ENCODE results near the gene RNF5. TPM values are rescaled to one million over a fixed set of nuclear protein-coding genes. Genes with fewer than 3 reads are reported as not detected.
A peak's percentile ranks its signal among the peaks of the same experiment; 100 is the strongest.
"Not testable (repeated sequence)": the region's sequence is repeated elsewhere in the genome, so short reads cannot be mapped to it uniquely, and the experiment has no call there.

Gene RNF5
- total RNA-seq, 4 donors from 2014 or later, result 54.6 to 98.3 (median 78.1) TPM

DNA sequence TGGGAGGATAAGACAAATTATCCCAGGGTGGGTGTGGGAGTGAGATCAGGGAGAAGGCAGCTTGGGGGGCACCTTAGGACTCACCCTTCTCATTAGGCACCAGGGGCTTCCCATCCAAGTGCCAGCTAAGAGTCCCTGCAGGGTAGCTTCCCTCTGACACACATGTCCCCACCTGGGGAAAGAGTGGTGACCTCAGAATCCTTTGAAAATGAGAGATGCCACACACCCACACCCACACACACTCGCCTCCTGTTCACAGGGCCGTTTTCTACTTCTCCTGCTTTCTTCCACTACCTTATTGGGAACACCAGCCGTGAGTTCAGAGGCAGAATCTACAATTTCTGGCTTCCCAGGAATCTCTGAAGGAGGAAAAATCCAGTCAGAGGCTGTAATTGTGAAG lies 4.8 kb downstream of the RNF5 start:
- ATAC-seq (no peak), DNase-seq (no peak)
- Histone ChIP-seq H3K9me3 (no peaks in the 10 kb centered on the region), H3K36me3 (peaks cover 0 to 24% of the 10 kb centered on the region in 2 donors), H3K27ac (peak overlapping the region; percentile 62 to 99 (median 83)), H3K4me3 (no peak overlapping the region), H3K27me3 (no peaks in the 10 kb centered on the region), H3K4me1 (peaks cover 31 to 51% of the 10 kb centered on the region in 2 donors)
- in situ Hi-C loops (cut with MboI; ENCODE audit: low sequenced_read_pairs in 4 of 4), result loop anchor here in 3 of 4 donors (25.0 kb wide), 6 partner anchors 221 to 1571 kb away; partner anchors contain the start of genes BRD2 (in 3 of the 3), HLA-DMA (in 3 of the 3), APOM (in 2 of the 3) and BAG6 (in 2 of the 3)
- TF ChIP-seq POLR2A (IDR thresholded peaks at IDR 0.05), result no peak
- TF ChIP-seq, protein P1, sequence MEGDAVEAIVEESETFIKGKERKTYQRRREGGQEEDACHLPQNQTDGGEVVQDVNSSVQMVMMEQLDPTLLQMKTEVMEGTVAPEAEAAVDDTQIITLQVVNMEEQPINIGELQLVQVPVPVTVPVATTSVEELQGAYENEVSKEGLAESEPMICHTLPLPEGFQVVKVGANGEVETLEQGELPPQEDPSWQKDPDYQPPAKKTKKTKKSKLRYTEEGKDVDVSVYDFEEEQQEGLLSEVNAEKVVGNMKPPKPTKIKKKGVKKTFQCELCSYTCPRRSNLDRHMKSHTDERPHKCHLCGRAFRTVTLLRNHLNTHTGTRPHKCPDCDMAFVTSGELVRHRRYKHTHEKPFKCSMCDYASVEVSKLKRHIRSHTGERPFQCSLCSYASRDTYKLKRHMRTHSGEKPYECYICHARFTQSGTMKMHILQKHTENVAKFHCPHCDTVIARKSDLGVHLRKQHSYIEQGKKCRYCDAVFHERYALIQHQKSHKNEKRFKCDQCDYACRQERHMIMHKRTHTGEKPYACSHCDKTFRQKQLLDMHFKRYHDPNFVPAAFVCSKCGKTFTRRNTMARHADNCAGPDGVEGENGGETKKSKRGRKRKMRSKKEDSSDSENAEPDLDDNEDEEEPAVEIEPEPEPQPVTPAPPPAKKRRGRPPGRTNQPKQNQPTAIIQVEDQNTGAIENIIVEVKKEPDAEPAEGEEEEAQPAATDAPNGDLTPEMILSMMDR (IDR thresholded peaks at IDR 0.05 in 4 of 5, conservative IDR thresholded peaks at IDR 0.05 in 1 of 5), result no peak
- intact Hi-C loops (cut with DNase I; ENCODE audit: low total_unique reads), result no loop called here

DNA sequence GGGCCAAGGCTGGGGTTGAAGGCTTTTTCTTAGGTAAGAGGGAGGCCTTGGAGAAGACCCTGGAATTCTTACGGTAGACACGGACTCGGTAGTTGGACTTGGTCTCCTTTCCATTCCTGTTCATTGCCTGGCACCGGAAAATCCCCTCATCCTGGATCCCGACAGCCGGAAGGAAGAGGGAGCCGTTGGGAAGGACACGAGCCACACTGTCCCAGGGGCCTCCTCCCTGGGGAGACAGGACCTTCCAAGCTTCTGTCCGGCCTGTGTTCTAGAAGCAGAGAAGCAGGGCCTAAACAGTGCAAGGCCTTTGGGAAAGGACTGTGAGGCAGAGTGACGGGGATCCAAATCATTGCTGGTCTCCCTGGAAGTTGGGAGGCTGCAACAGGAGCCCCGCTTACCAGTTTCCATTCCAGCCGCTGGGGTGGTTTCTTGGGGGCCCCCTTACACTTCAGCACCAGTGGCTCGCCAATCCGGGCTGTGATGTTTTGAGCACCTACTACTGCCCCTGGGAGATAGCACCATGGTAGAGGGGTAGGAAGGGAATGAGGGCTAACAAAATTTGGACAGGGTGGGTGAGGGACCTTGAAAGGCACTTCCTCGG lies 5.4 kb downstream of the RNF5 start:
- in situ Hi-C loops (cut with MboI; ENCODE audit: low sequenced_read_pairs in 4 of 4), result loop anchor here in 3 of 4 donors (25.0 kb wide), 6 partner anchors 221 to 1571 kb away; partner anchors contain the start of genes BRD2 (in 3 of the 3), HLA-DMA (in 3 of the 3), APOM (in 2 of the 3) and BAG6 (in 2 of the 3)
- intact Hi-C loops (cut with DNase I; ENCODE audit: low total_unique reads), result no loop called here
- H3K9me3 ChIP-seq, result no peaks in the 10 kb centered on the region
- peak overlapping the region; percentile 62 to 99 (median 83) for H3K27ac ChIP-seq
- H3K4me3 ChIP-seq, result no peak overlapping the region
- DNase-seq, result no peak
- H3K4me1 ChIP-seq, result peaks cover 35 to 55% of the 10 kb centered on the region in 2 donors
- peaks cover 0 to 24% of the 10 kb centered on the region in 2 donors for H3K36me3 ChIP-seq
- H3K27me3 ChIP-seq, result no peaks in the 10 kb centered on the region
- TF ChIP-seq, protein P1 (IDR thresholded peaks at IDR 0.05 in 4 of 5, conservative IDR thresholded peaks at IDR 0.05 in 1 of 5), result no peak
- no peak for TF ChIP-seq POLR2A (IDR thresholded peaks at IDR 0.05)
- no peak for ATAC-seq

DNA sequence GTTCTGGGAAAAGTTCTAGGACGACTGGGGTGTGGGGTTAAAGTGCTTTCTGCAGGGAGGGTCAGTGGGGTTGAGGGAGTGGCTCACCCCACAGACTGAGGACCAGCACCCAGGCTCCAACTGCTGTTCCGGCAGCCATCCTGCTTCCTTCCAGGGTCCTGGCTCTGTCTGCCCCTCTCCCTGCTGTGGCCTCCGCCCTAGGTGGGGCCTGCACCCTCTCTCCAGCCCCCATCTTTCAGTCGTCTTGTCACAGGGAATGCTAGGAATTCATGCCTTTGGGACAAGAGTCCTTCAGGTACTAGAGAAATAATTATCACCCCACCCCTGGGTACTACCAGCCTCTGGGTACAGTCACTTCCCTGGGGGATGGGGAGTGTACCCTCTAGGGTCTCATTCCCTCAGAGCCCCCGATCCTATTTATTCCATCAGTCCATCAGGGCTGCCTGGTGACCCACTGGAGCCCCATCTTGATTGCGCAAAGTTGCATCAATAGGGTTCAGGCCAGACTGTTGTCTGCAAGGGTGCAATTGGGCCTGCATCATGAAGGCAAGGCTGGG lies 6.0 kb downstream of the RNF5 start, which contains the start of gene AGER:
AGER (minus strand) TSS at position 170 of the 557 bp plus-strand sequence; CDS start at position 139, 31 bp downstream.
- H3K4me3 ChIP-seq, result no peak within 1 kb of the TSS
- H3K36me3 ChIP-seq, result peaks cover 0 to 24% of the 10 kb centered on the region in 2 donors
- peak within 1 kb of the TSS; percentile 82 to 99 (median 92) for H3K27ac ChIP-seq
- no peak for ATAC-seq
- no peaks in the 10 kb centered on the region for H3K9me3 ChIP-seq
- DNase-seq, result no peak
- H3K4me1 ChIP-seq, result peaks cover 35 to 55% of the 10 kb centered on the region in 2 donors
- intact Hi-C loops (cut with DNase I; ENCODE audit: low total_unique reads) (no loop called here), in situ Hi-C loops (cut with MboI; ENCODE audit: low sequenced_read_pairs in 4 of 4) (loop anchor here in 3 of 4 donors (25.0 kb wide), 6 partner anchors 222 to 1572 kb away; partner anchors contain the start of genes BRD2 (in 3 of the 3), HLA-DMA (in 3 of the 3), APOM (in 2 of the 3) and BAG6 (in 2 of the 3))
- TF ChIP-seq POLR2A (IDR thresholded peaks at IDR 0.05), result no peak
- no peaks in the 10 kb centered on the region for H3K27me3 ChIP-seq

DNA sequence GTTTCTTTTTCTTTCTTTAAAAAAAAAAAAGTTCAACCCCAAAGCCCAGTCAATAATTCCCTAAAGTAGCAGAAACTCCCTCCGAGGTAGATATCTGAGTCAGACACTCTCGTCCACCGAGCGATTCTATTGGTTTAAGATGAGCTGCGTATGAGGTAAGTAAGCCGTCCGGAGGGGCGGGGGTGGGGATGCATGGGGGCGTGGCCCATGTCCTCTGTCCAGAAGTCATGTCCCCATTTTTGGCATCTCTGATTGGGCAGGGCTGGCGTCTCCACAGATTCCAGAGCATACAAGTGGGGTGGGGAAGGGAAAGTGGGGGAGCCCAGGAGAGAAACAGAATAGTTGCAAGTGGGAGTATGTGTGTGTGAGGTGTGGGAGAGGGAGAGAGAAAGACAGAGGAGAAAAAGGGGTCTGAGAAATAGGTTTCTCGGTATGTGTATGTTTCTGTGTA lies 7.5 kb downstream of the RNF5 start:
- Histone ChIP-seq H3K4me3 (peak overlapping the region in 1 of 4 donors; percentile 4), H3K4me1 (peaks cover 33 to 47% of the 10 kb centered on the region in 2 donors), H3K27ac (peak overlapping the region; percentile 82 to 99 (median 92)), H3K36me3 (peaks cover 0 to 13% of the 10 kb centered on the region in 2 donors)
- H3K9me3 ChIP-seq; H3K27me3 ChIP-seq; intact Hi-C loops (cut with DNase I; ENCODE audit: low total_unique reads): not testable (repeated sequence)
- in situ Hi-C loops (cut with MboI; ENCODE audit: low sequenced_read_pairs in 4 of 4), result loop anchor here in 3 of 4 donors (25.0 kb wide), 6 partner anchors 223 to 1573 kb away; partner anchors contain the start of genes BRD2 (in 3 of the 3), HLA-DMA (in 3 of the 3), APOM (in 2 of the 3) and BAG6 (in 2 of the 3)
- ATAC-seq (peak; percentile 85 to 86), DNase-seq (peak; percentile 84 to 93)

DNA sequence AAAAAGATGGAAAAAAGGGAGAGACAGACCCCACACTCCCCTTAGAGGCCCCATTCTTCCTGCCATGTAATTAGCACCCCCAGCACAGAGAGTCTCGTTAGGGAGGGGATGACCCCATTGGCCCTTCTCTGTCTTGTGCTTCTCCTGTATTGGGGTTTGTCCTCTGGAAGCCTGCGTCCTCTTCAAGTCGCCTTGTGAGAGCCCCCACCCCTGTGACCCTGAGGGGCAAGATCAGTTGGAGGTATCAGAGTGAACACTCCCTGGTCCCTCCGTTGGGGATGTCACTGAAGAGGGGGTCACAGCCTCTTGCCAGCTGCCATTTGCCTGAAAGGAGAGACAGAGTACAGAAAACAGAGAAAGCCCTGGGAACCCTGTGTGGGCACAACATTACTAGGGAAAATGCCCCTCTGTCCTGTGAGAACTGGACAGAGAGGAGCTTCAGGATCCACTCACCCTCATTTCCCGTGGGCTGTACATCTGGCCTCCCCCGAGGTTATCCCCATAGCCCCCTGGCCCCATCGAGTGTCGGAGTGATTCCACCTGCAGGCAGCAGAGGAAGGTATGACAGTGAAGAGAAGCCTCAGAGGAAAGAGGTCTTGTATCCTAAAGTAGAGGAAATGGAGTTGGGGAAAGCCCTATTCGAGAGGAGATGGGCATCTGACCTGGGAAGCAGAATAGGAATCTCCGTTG lies 8.1 kb downstream of the RNF5 start:
- H3K4me1 ChIP-seq, result peaks cover 39 to 51% of the 10 kb centered on the region in 2 donors
- in situ Hi-C loops (cut with MboI; ENCODE audit: low sequenced_read_pairs in 4 of 4), result loop anchor here in 3 of 4 donors (25.0 kb wide), 6 partner anchors 224 to 1574 kb away; partner anchors contain the start of genes BRD2 (in 3 of the 3), HLA-DMA (in 3 of the 3), APOM (in 2 of the 3) and BAG6 (in 2 of the 3)

More for the DNA sequence above, 8.1 kb downstream of the RNF5 start:
- peak overlapping the region; percentile 82 to 99 (median 92) for H3K27ac ChIP-seq
- H3K36me3 ChIP-seq; H3K27me3 ChIP-seq; H3K9me3 ChIP-seq; H3K4me3 ChIP-seq; intact Hi-C loops (cut with DNase I; ENCODE audit: low total_unique reads); ATAC-seq; DNase-seq: not testable (repeated sequence)

Measured in gastrocnemius medialis (tissue), 4 donors.